Body of pancreas (tissue), 4 donors: ENCODE measurements around the gene ERVFRD-1. TPM values are rescaled to one million over a fixed set of nuclear protein-coding genes. Genes with fewer than 3 reads are reported as not detected.

Source experiments
- ATAC-seq: fragments of 150-250 bp; one replicate; pipeline ENCODE4 v1.9.1; 2016
- DNase-seq, 4 donors: peaks; one replicate each; pipeline ENCODE4 v3.0.0-alpha.2; 2019
- H3K27ac ChIP-seq, 4 donors: fragments of 200-600 bp; sonication (generic); 1 replicate in 3 of 4; 2 replicates in 1 of 4; pipeline versions ENCODE4 v1.5.1 to v1.6.1; 2016 to 2019; ENCODE audit warnings: mild to moderate bottlenecking in 1 of 4, mixed read lengths in 1 of 4, moderate library complexity in 1 of 4
- H3K27me3 ChIP-seq, 2 donors: fragments of 200-600 bp; sonication (generic); one replicate each; pipeline ENCODE4 v1.6.0; 2016; ENCODE audit warnings: mild to moderate bottlenecking in 1 of 2
- H3K36me3 ChIP-seq, 2 donors: fragments of 200-600 bp; sonication (generic); replicated peaks in 1 of 2; 2 replicates each; pipeline ENCODE4 v1.5.1; 2016; ENCODE audit warnings: low read depth in 2 of 2; ENCODE audit not compliant: insufficient read depth in 1 of 2
- H3K4me1 ChIP-seq: fragments of 200-600 bp; sonication (generic); one replicate; pipeline ENCODE4 v1.6.0; 2016
- H3K4me3 ChIP-seq, 2 donors: fragments of 200-600 bp; sonication (generic); 1 replicate in 1 of 2; 2 replicates in 1 of 2; pipeline ENCODE4 v1.5.1; 2016 to 2019
- H3K9me3 ChIP-seq, 3 donors: fragments of 200-600 bp; sonication (generic); 1 replicate in 2 of 3; 2 replicates in 1 of 3; pipeline ENCODE4 v1.5.1; 2016
- POLR2A ChIP-seq, 3 donors: fragments of 450-650 bp; IDR thresholded peaks; one replicate each; pipeline ENCODE4 v1.6.1; 2016; ENCODE audit warnings: antibody characterized with exemption in 3 of 3, mild to moderate bottlenecking in 2 of 3
- WGBS, 2 donors: methylation state at CpG; one replicate each; pipeline ENCODE4 v1.1.5; 2017; 5-methylcytosine and 5-hydroxymethylcytosine counted together
- intact Hi-C: fragments of 100-400 bp; cut with DNase I; formaldehyde crosslinking; loops from one replicate; pipeline ENCODE4 v1.15.1; 2023
- total RNA-seq, 2 donors: library from RNA; depleted of rRNA; stranded (reverse); fragments of >200 nt; gene quantifications; one replicate each; pipeline ENCODE4 v1.1.0, GENCODE V29; 2016
- TF ChIP-seq, protein P1 (sequence below), 7 experiments: fragments of 450-650 bp in 4 of 7; fragments of 200-600 bp in 3 of 7; sonication (generic) in 3 of 7; IDR thresholded peaks; one replicate each; pipeline ENCODE4 v1.5.1; 2016 to 2019; ENCODE audit warnings: antibody characterized with exemption in 7 of 7

The ERVFRD-1 gene
- total RNA-seq, 2 donors from 2014 or later: not detected

DNA sequence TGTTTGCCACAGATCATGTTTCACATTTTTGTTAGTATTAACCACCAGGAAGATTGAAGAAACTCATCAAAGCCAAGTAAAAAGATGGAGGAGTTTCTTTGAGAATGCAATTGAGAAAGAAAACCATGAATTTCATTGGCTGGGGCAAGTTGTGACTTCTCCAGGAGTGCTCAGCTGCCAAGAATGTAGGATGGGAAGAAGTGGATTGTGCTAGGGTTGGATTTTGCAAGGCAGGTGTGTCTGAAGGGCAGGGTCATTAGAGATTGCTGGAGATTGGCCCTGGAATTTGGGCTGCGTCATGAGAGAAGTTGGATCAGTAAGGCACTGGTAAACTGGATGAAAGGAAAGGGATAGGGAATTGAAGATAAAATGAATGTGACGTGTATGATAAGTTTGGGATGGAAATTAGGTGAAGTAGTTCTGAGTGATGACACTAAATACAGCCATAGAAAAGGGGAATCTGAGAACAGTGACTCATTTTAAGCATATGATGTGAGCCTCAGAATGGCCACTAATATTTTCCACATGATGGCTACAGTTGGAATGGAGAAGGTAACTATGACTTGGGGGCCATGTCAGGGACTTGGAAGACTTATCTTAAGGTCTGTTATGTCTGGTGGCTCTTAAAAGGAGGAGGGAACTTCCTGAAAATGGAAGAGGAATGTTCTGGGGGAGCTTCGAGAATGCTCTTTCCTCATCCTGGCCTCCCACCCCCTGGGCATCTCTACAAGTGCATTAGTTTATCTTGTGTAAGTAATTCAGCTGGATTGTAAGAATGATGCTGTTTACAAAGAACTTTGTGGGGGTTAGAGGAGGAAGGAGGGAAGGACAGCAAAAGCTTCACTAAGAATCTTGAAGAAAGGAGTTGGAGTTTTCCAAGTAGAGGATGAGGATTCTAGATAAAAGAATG, 27.8 kb upstream of the ERVFRD-1 start:
- no peaks in the 10 kb centered on the region for H3K4me1 ChIP-seq
- no peaks in the 10 kb centered on the region for H3K9me3 ChIP-seq
- H3K36me3 ChIP-seq: peaks cover 0 to 8% of the 10 kb centered on the region in 2 donors
- no peak overlapping the region for H3K4me3 ChIP-seq
- intact Hi-C loops: no loop called here
- 88 to 90% methylated on average over 3 of the region's 3 CpGs for WGBS, 2 donors
- no peak for TF ChIP-seq POLR2A (IDR thresholded peaks at IDR 0.05)
- TF ChIP-seq, protein P1, sequence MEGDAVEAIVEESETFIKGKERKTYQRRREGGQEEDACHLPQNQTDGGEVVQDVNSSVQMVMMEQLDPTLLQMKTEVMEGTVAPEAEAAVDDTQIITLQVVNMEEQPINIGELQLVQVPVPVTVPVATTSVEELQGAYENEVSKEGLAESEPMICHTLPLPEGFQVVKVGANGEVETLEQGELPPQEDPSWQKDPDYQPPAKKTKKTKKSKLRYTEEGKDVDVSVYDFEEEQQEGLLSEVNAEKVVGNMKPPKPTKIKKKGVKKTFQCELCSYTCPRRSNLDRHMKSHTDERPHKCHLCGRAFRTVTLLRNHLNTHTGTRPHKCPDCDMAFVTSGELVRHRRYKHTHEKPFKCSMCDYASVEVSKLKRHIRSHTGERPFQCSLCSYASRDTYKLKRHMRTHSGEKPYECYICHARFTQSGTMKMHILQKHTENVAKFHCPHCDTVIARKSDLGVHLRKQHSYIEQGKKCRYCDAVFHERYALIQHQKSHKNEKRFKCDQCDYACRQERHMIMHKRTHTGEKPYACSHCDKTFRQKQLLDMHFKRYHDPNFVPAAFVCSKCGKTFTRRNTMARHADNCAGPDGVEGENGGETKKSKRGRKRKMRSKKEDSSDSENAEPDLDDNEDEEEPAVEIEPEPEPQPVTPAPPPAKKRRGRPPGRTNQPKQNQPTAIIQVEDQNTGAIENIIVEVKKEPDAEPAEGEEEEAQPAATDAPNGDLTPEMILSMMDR (IDR thresholded peaks at IDR 0.05): no peak
- no peak for DNase-seq
- no peak for ATAC-seq
- H3K27me3 ChIP-seq: no peaks in the 10 kb centered on the region
- H3K27ac ChIP-seq: no peak overlapping the region

DNA sequence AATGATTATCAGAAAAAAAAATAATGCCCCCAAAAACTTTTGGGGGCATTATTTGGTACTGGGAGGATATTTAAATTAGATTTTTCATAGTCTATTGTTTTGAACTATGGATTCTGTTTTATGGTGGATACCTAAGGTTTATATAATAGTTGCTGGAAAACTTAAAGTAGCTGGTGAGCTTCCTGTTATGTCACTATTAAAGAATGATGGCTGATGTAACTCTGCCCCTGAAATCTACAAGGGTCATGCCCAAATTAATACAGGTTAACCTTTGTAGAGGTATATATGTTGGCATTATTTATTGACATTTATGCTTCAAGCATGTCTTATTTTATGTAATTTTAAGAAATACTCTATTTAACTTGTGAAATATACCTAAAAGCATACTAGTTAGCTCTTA, 25.3 kb upstream of the ERVFRD-1 start:
- no peaks in the 10 kb centered on the region for H3K27me3 ChIP-seq
- peaks cover 0 to 8% of the 10 kb centered on the region in 2 donors for H3K36me3 ChIP-seq
- intact Hi-C loops: no loop called here
- TF ChIP-seq, protein P1 (IDR thresholded peaks at IDR 0.05): no peak
- no peak for TF ChIP-seq POLR2A (IDR thresholded peaks at IDR 0.05)
- H3K9me3 ChIP-seq: no peaks in the 10 kb centered on the region
- ATAC-seq: no peak
- H3K4me3 ChIP-seq: no peak overlapping the region
- H3K27ac ChIP-seq: no peak overlapping the region
- no peak for DNase-seq
- no peaks in the 10 kb centered on the region for H3K4me1 ChIP-seq

DNA sequence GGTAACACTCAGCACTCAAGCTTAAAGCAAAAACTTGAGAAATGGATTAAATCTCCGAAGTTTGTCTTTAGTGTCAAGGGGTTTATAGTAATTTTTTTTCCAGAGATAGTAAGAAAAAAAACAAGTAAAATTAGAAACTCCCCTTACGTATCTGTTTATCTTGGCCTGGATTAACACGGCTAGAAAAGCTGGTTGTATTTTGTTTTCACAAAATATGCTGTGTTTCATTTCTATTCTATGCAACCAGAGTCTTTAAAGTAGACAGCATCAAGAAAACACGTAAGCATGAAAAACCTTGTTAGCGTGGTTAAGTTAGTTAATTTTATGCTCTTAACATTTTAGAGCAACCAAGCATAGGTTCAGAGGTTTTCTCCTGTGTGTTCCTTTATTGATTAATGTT, 21.8 kb upstream of the ERVFRD-1 start:
- TF ChIP-seq, protein P1 (IDR thresholded peaks at IDR 0.05): no peak
- TF ChIP-seq POLR2A (IDR thresholded peaks at IDR 0.05): no peak

DNA sequence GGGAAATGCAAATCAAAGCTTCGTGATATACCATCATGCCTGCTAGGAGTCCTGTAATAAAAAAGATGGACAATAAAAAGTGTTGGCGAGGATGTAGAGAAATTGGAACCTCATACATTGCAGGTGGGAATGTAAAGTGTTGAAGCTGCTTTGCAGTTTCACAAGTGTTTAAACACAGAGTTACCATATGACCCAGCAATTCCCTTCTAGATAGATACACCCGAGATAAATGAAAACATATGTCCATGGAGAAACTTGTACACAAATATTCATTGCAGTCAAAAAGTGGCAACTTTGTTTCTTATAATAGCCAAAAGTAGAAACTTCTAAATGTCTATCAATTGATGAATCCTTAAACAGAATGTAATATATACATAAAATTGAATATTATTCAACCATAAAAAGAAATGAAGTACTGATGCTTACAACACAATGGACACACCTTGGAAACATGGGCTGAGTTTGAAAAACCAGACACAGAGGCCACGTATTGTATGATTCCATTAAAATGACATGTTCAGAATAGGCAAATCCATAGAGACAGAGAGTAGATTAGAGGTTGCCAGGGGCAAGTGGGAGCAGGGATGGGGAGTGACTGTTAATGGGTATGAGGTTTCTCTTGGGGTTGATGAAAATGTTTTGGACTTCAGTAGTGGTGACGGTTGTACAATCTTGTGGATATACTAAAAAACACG, 20.8 kb upstream of the ERVFRD-1 start:
- intact Hi-C loops: no loop called here
- no peak for ATAC-seq
- Histone ChIP-seq H3K4me1 (no peaks in the 10 kb centered on the region), H3K27me3 (no peaks in the 10 kb centered on the region), H3K27ac (no peak overlapping the region), H3K9me3 (no peaks in the 10 kb centered on the region), H3K36me3 (peaks cover 0 to 8% of the 10 kb centered on the region in 2 donors), H3K4me3 (no peak overlapping the region)
- DNase-seq: no peak
- WGBS, 2 donors: 92 to 93% methylated on average over 6 of the region's 6 CpGs
- TF ChIP-seq POLR2A (IDR thresholded peaks at IDR 0.05): no peak
- TF ChIP-seq, protein P1 (IDR thresholded peaks at IDR 0.05): no peak

More for the DNA sequence above, 21.8 kb upstream of the ERVFRD-1 start:
- Histone ChIP-seq H3K9me3 (no peaks in the 10 kb centered on the region), H3K27ac (no peak overlapping the region), H3K4me1 (no peaks in the 10 kb centered on the region), H3K27me3 (no peaks in the 10 kb centered on the region), H3K36me3 (peaks cover 0 to 8% of the 10 kb centered on the region in 2 donors), H3K4me3 (no peak overlapping the region)
- no peak for ATAC-seq
- 74 to 87% methylated on average over 5 of the region's 5 CpGs for WGBS, 2 donors
- no peak for DNase-seq
- intact Hi-C loops: no loop called here
